OCI-LY3 (cell line): ENCODE data around the gene MRPL32.

ENCODE experiments used
- H2AFZ ChIP-seq: fragments of 200-600, 300-600 bp; shearing (Covaris generic); 2 replicates; pipeline ENCODE4 v1.6.0; 2014; ENCODE audit warnings: antibody characterized with exemption, low read depth, low read length
- H3K27ac ChIP-seq: fragments of 200-600, 300-600 bp; sonication (generic); 2 replicates; pipeline ENCODE4 v1.5.1; 2014; ENCODE audit warnings: mild to moderate bottlenecking, low read length, moderate library complexity, mixed read lengths
- H3K27me3 ChIP-seq: fragments of 200-600, 300-600 bp; sonication (generic); 2 replicates; pipeline ENCODE4 v1.6.1; 2014; ENCODE audit warnings: low read depth, low read length, mixed read lengths
- H3K36me3 ChIP-seq: fragments of 200-600, 300-600 bp; sonication (generic); replicated peaks from 2 replicates; pipeline ENCODE3; 2014; ENCODE audit warnings: low read depth, low read length, mixed read lengths
- H3K4me1 ChIP-seq: fragments of 300-600, 200-600 bp; sonication (generic); 2 replicates; pipeline ENCODE4 v1.6.1; 2014; ENCODE audit warnings: low read length, mixed read lengths
- H3K4me2 ChIP-seq: fragments of 200-600, 300-600 bp; sonication (generic); 2 replicates; pipeline ENCODE4 v1.6.1; 2014; ENCODE audit warnings: low read length, mixed read lengths
- H3K4me3 ChIP-seq: fragments of 300-600, 200-600 bp; sonication (generic); 2 replicates; pipeline ENCODE4 v1.5.1; 2014; ENCODE audit warnings: antibody characterized with exemption, mild to moderate bottlenecking, low read length, moderate library complexity
- H3K79me2 ChIP-seq: fragments of 300-600, 200-600 bp; shearing (Covaris generic); 2 replicates; pipeline ENCODE4 v1.6.1; 2014; ENCODE audit warnings: mild to moderate bottlenecking, low read length, mixed read lengths
- H3K9ac ChIP-seq: fragments of 300-600, 200-600 bp; shearing (Covaris generic); 2 replicates; pipeline ENCODE4 v1.6.0; 2014; ENCODE audit warnings: mild to moderate bottlenecking, low read length, moderate library complexity
- H3K9me3 ChIP-seq: fragments of 200-600, 300-600 bp; shearing (Covaris generic); 2 replicates; pipeline ENCODE4 v1.6.1; 2014; ENCODE audit warnings: low read length, mixed read lengths; ENCODE audit not compliant: insufficient read depth
- H4K20me1 ChIP-seq: fragments of 200-600, 300-600 bp; sonication (generic); 2 replicates; pipeline ENCODE4 v1.6.1; 2016; ENCODE audit warnings: low read length, mixed read lengths; ENCODE audit not compliant: insufficient read depth
- CTCF ChIP-seq: fragments of 200-600, 300-600 bp; sonication (generic); IDR thresholded peaks from 2 replicates; pipeline ENCODE4 v1.5.1; 2014; ENCODE audit warnings: antibody characterized with exemption, low read length, low read depth
- EZH2phosphoT487 ChIP-seq: fragments of 200-600 bp; shearing (Covaris generic); IDR thresholded peaks from 2 replicates; pipeline ENCODE4 v1.6.1; 2018; ENCODE audit warnings: antibody characterized with exemption, mixed run types, low read depth

MRPL32 gene

DNA sequence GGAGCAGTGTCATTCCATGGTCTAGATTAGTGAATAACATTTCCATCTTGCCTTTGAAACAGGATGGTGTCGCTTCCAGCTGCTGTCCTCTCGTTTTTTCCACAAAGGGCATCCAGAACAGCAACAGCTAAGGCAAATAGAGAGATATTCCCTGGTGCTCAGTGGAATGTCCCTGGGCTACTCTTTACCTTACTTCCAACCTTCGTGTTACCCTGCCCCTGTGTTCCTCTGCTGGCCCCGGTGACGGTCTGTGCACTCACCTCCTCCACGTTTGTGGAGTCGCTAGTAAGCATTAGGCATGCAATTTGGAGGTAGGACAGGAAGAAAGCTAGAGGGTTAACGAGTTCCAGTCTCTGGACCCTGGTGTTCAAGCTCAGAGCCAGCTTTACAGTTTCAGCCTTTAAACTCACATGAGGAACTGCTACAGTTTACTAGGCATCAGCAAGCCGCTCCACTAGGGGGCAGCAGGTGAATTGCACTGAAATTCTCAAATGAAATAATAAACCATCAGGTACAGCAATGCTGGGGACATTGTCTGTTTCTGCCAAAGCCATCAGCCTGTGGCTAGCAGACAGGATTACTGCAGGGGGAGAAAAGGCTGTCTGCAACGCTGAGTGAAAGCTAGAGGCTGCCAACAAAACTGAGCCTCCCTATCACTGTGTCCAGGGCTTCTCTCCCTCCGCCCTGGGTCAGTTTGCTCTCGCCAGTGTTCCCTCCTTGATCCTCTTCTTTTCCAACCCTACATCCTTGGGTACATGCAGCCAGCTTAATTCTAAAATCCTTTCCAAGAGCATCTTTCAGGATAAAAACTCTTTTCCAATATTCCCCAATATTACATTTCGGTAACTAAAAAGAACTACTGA is 9.0 kb downstream of the MRPL32 start:
- H4K20me1 ChIP-seq, result no peaks in the 10 kb centered on the region
- peaks cover 27% of the 10 kb centered on the region for H3K36me3 ChIP-seq
- TF ChIP-seq CTCF (peak; percentile 93), EZH2phosphoT487 (no peak)
- no peaks in the 10 kb centered on the region for H3K9me3 ChIP-seq
- no peak overlapping the region for H3K4me2 ChIP-seq
- no peaks in the 10 kb centered on the region for H3K27me3 ChIP-seq
- no peak overlapping the region for H2AFZ ChIP-seq
- H3K4me1 ChIP-seq, result peaks cover 51% of the 10 kb centered on the region
- peak overlapping the region; percentile 1; the same call in 1 of the 2 replicates for H3K27ac ChIP-seq
- peaks cover 9% of the 10 kb centered on the region; the same call in 1 of the 2 replicates for H3K79me2 ChIP-seq
- no peak overlapping the region for H3K4me3 ChIP-seq
- H3K9ac ChIP-seq, result no peak overlapping the region

- Histone ChIP-seq H3K4me2 (peak overlapping the region; percentile 79), H3K4me1 (peaks cover 28% of the 10 kb centered on the region), H3K27me3 (no peaks in the 10 kb centered on the region), H3K4me3 (peak overlapping the region; percentile 67), H3K27ac (peak overlapping the region; percentile 79), H3K9me3 (no peaks in the 10 kb centered on the region), H3K9ac (peak overlapping the region; percentile 69), H2AFZ (peak overlapping the region; percentile 88), H3K36me3 (no peaks in the 10 kb centered on the region), H4K20me1 (no peaks in the 10 kb centered on the region), H3K79me2 (no peaks in the 10 kb centered on the region)
- TF ChIP-seq EZH2phosphoT487, result no peak
- no peak for TF ChIP-seq CTCF
These were observed 13.8 kb downstream of the MRPL32 start for GRCh38 chr7:42945821-42946626.

- peaks cover 24% of the 10 kb centered on the region for H3K4me1 ChIP-seq
- no peaks in the 10 kb centered on the region for H3K79me2 ChIP-seq
- H3K36me3 ChIP-seq, result no peaks in the 10 kb centered on the region
- peak overlapping the region; percentile 88; the same call in 1 of the 2 replicates for H2AFZ ChIP-seq
- peak overlapping the region; percentile 79 for H3K4me2 ChIP-seq
- H3K9ac ChIP-seq, result peak overlapping the region; percentile 69; the same call in 1 of the 2 replicates
- H3K4me3 ChIP-seq, result peak overlapping the region; percentile 67; the same call in 1 of the 2 replicates
- no peaks in the 10 kb centered on the region for H3K9me3 ChIP-seq
- H3K27me3 ChIP-seq, result no peaks in the 10 kb centered on the region
- H3K27ac ChIP-seq, result peak overlapping the region; percentile 79
- H4K20me1 ChIP-seq, result no peaks in the 10 kb centered on the region
- no peak for TF ChIP-seq EZH2phosphoT487
- no peak for TF ChIP-seq CTCF
These were observed 14.4 kb downstream of the MRPL32 start for GRCh38 chr7:42946627-42946950.

DNA sequence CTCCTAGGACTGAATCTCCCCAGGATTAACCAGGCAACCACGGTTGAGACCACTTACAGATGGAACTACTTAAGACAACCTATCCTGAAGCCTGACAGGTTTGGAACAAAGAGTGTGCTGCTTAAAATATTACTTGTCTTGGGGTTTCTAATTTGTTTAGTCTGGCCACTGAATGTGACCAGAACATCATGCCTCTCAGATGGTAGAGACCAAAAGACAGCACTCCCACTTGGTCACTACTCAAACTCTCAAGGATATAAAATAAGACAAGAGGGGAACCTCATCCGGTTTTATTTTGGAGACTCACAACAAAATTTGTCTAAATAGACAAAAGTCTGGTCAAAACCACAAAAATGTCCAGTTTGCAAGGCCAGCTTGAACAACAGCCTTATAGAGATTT is 15.3 kb downstream of the MRPL32 start:
- Histone ChIP-seq H3K9me3 (no peaks in the 10 kb centered on the region), H2AFZ (no peak overlapping the region), H3K4me3 (no peak overlapping the region), H3K79me2 (no peaks in the 10 kb centered on the region), H3K4me1 (peaks cover 23% of the 10 kb centered on the region), H3K27me3 (no peaks in the 10 kb centered on the region), H3K4me2 (no peak overlapping the region), H4K20me1 (no peaks in the 10 kb centered on the region), H3K36me3 (no peaks in the 10 kb centered on the region), H3K9ac (no peak overlapping the region), H3K27ac (no peak overlapping the region)
- TF ChIP-seq CTCF (no peak), EZH2phosphoT487 (no peak)
